HG03457 (cell line): Measurements from ENCODE around the gene LRRC38.
"Not testable (repeated sequence)": the region's sequence is repeated elsewhere in the genome, so short reads cannot be mapped to it uniquely, and the experiment has no call there.

Experiments
- ATAC-seq: cut with Tn5 transposase; IDR thresholded peaks from one replicate; pipeline ENCODE4 v1.9.1; 2021; ENCODE audit warnings: moderate number of reproducible peaks; ENCODE audit not compliant: unreplicated experiment

LRRC38 gene

GRCh38 chr1:13513895-13514546 is at the start of gene LRRC38:
Gene LRRC38, minus strand, starts transcription at chr1:13514003. Its CDS starts 410 bp downstream, at chr1:13513593.
- no peak for ATAC-seq

DNA sequence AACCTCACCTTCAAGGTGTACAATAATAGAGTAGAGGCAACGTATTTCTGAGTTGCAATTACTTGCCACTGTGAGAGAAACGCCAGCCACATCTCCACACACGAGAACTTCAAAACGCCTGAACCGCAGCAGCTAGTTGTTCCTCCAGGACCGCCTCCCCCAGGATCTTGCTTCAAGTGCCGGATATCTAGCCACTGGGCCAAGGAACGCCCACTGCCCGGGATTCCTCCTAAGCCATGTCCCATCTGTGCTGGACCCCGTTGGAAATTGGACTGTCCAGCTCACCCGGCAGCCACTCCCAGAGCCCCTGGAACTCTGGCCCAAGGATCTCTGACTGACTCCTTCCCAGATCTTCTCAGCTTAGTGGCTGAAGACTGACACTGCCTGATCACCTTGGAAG is 49.2 kb upstream of the LRRC38 start:
- not testable (repeated sequence) for ATAC-seq

- ATAC-seq: no peak
These were observed 46.7 kb upstream of the LRRC38 start for GRCh38 chr1:13560541-13560940.

GRCh38 chr1:13556224-13556764 is 42.5 kb upstream of the LRRC38 start:
- no peak for ATAC-seq

DNA sequence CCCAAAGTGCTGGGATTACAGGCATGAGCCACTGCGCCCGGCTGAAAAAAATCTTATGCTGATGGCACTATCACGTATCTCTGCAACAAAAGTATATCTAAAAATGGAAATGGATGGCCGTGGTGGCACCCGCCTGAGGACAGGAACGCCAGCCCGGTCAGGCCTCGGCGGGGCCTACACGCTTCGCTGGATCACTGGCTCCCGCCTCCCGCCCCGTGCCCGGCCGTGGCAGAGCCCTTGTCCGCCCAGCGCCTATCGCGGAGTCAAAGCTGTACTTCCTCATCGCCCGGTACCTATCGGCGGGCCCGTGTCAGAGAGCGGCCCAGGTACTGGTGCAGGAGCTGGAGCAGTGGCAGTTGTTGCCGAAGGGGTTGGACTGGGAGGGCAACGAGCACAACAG is 41.0 kb upstream of the LRRC38 start:
- no peak for ATAC-seq

DNA sequence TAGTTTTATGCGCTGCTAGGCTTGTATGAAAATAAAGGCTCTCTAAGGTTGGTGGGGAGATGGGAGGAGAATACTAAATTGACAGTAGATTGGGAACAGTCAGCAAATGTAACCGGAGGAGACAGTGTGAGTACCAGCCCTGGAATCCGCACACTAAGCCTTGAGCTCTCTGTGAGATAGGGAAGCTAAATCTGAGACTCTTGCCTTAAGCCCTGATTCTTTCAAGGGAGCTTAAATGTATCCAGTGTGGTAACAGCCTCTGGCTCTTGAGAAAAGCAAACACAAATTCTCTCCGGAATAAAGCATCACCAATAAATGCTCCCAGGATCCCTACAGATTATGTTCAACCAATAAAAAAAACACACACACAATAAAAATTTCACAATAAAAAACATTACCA is 36.9 kb upstream of the LRRC38 start:
- no peak for ATAC-seq

DNA sequence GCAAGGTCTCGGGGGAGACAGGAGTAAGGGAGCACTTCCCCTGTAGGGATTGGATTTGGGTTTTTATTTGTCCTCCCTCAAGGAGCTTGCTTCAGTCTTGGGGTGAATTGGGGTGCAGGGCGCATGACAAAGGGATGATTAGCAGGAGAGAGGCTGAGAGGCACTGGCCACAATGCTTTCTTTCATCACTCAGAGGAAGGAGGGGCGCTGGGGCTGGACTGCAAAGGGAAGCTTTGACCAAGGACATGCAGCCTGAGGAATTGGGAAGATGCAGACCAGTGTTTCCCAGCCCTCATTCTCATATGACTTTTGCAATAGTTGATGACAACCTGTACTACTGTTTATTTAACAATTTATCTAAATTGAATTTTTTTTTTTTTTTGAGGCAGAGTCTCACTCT is 35.7 kb upstream of the LRRC38 start:
- no peak for ATAC-seq

- ATAC-seq: no peak
These were observed 35.2 kb upstream of the LRRC38 start for GRCh38 chr1:13549021-13549420.

DNA sequence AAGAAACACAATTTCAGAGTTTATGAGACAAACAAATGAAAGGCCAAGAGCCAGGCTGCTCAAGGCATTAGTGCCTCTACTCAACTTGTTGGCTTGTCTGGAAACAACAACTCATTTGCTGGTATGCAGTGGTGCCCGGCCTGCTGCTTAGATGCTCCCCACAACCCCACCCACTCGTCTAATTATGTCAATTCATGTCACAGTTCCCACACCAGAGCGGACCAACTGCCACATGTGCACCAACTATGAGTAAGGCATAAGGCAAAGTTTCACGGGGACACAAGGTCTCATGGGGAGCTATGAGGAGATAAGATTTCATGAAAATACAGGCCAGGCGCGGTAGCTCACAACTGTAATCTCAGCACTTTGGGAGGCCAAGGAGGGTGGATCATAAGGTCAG is 34.5 kb upstream of the LRRC38 start:
- ATAC-seq: no peak

DNA sequence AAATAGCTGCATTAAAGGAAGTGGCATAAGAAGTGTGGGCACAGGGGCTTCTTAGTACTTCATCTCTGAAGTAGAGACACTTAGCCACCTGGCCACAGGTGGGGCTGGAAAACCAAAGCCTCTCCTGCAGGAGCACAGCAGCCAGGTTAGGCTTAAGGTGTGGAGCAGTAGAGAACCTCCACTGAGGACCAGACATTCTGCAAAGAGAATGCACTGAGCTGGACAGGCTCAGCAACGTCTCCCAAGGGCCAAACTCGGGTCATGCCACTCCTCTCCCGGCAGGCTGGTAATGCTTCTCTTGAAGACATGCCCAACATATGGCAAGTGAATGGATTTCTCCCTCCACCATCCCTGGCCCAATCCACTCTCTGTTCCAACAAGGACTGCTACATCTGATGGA is 33.0 kb upstream of the LRRC38 start:
- ATAC-seq: no peak

GRCh38 chr1:13544221-13544556 is 30.4 kb upstream of the LRRC38 start:
- no peak for ATAC-seq

- ATAC-seq: no peak
These were observed 29.8 kb upstream of the LRRC38 start for GRCh38 chr1:13543451-13544220.

DNA sequence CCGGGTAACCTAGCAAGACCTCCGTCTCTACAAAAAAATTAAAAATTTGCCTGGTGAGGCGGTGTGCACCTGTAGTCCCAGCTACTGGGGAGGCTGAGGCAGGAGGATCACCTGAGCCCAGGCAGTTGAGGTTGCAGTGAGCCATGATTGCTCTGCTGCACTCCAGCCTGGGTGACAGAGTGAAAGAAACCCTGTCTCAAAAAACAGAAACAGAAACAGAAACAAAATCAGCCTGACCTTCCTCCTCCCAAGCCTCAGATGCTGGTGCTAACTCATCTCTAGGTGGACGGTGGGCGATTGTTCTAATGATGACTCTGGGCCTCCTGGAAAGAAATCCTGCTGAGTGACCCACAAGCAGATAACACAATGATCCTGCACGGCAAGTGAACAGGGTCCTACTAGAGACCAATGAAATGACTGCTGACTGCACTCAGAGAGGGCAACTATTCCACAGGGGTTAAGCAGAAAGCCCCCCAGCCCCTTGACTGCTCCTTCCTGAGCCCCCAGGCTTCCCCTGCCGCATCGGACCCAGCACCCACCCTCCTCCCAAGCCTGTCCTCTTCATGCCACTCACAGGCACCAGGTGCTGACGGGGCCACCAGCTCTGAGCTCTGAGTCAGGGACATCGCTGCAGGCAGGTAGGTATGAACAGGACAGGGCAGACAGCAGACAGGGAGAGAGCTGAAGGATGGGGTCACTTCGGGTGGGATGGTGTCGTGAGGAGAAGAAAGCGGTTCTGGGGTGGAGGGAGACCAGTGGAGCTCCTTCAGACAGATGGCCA is 27.8 kb upstream of the LRRC38 start:
- ATAC-seq: no peak

GRCh38 chr1:13540866-13541265 is 27.1 kb upstream of the LRRC38 start:
- ATAC-seq: no peak

DNA sequence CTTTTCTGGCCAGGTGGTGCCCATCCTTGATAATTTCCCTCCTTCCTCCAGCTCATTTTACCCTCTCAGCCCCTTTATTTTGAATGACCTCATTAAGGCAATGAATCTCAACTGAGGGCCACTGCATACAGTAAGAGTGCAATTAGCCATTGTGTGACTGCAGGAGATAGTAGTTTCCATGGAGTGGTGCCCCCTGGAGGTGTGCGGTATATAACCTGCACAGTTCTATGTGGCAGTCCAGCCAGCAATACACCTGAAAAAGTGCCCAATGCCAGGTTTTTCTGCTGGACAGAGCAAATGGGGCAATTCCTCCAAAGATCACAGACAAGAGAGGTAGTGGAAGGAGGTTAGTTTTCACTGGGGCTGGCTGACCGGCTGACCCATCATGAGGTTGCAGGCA is 25.9 kb upstream of the LRRC38 start:
- ATAC-seq: no peak

- ATAC-seq: no peak
These were observed 25.0 kb upstream of the LRRC38 start for GRCh38 chr1:13538832-13539231.

DNA sequence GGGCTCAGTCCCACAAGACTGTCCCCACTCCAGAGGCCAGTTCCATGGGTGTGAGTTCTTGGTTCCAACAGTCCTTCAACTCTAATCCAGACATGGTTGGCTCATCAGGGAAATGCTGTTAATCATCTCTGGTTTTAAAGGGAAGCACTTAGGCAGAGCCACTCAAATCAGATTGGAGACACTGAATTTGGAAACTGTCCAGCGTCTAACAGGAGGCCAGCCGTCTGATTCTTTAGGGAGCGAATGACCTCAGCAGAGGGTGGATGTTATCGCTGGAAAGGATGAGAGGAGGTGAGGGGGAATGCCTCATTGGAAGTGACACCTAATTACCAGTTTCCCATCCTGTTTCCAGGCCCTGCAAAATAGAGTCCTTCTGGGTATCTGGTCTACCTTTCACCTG is 22.8 kb upstream of the LRRC38 start:
- ATAC-seq: no peak

GRCh38 chr1:13535227-13535626 is 21.4 kb upstream of the LRRC38 start:
- ATAC-seq: no peak

- ATAC-seq: no peak
These were observed 14.5 kb upstream of the LRRC38 start for GRCh38 chr1:13528320-13528719.

GRCh38 chr1:13523780-13524477 is 10.1 kb upstream of the LRRC38 start:
- ATAC-seq: no peak

DNA sequence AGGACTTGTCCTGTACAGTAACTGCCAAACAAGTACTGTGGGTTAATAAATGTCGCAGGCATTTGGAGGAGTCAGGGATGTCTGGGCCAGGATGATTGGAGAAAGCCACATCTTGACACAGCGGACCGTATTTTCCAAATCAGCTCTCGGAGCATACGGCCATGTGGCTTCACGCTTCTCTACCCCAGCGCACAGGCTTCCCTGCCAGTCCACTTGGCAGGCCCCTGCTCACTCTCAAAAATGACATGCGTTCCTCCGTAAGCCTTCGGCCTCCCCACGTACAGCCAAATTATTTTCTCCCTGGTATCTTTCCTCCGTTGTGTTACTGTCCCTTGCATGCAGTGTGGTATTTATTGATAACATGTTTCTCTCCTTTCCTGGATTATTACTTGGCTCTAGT is 7.2 kb upstream of the LRRC38 start:
- ATAC-seq: no peak
